T-helper 1 cell treated with Interleukin-12 subunit alpha and Interleukin-12 subunit beta and Interleukin-4 antibody, amounts not matched to agents 30 μg/mL and 1 μg/mL, for 36 hours (primary cell): ENCODE measurements around the gene WDR5B.
A peak's percentile ranks its signal among the peaks of the same experiment; 100 is the strongest.

Experiments
- H3K27ac Mint-ChIP-seq: one replicate; pipeline ENCODE4 v1.8.0; 2021; ENCODE audit warnings: mild to moderate bottlenecking, mixed read lengths
- H3K27me3 Mint-ChIP-seq: one replicate; pipeline ENCODE4 v1.8.0; 2021; ENCODE audit warnings: low read depth, mixed read lengths
- H3K36me3 Mint-ChIP-seq: one replicate; pipeline ENCODE4 v1.8.0; 2021; ENCODE audit warnings: low read depth, mixed read lengths
- H3K4me1 Mint-ChIP-seq: one replicate; pipeline ENCODE4 v1.8.0; 2021; ENCODE audit warnings: low read depth, mixed read lengths
- H3K4me3 Mint-ChIP-seq: one replicate; pipeline ENCODE4 v1.8.0; 2021; ENCODE audit warnings: mild to moderate bottlenecking, moderate library complexity, mixed read lengths
- H3K9me3 Mint-ChIP-seq: one replicate; pipeline ENCODE4 v1.8.0; 2021; ENCODE audit warnings: mixed read lengths

WDR5B gene

DNA sequence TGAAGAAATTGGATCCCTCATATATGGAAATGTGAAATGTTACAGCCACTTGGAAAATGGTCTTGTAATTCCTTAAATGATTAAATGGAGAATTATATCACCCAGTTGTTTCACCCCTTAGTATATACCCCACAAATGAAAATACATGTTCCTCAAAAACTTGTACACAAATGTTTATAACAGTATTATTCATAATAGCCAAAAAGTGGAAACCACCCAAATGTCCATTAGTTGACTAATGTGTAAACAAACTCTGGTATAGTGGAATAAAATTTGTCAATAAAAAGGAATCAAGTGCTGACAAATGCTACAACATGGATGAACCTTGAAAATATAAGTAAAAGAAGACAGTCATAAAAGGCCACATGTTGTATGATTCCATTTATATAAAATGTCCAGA lies 19.4 kb downstream of the WDR5B start:
- Mint-ChIP-seq H3K9me3 (no peaks in the 10 kb centered on the region), H3K4me3 (no peak overlapping the region), H3K36me3 (peaks cover 18% of the 10 kb centered on the region), H3K27me3 (no peaks in the 10 kb centered on the region), H3K4me1 (peaks cover 16% of the 10 kb centered on the region), H3K27ac (no peak overlapping the region)

DNA sequence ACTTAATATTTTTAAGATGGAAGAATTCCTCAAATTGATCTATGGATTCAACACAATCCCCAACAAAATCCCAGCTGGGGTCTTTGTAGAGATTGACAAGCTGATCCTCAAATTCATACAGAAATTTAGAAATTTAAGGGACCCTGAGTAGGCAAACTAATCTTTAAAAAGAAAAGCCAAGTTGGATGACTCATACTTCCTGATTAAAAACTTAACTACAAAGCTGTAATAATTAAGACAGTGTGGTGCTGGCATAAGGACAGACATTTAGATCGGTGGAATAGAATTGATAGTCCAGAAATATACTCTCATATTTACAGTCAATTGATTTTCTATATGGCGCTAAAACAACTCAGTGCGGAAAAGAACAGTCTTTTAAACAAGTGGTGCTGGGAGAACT lies 20.3 kb downstream of the WDR5B start:
- Mint-ChIP-seq H3K27ac (no peak overlapping the region), H3K36me3 (peaks cover 18% of the 10 kb centered on the region), H3K4me3 (no peak overlapping the region), H3K4me1 (peaks cover 16% of the 10 kb centered on the region), H3K27me3 (no peaks in the 10 kb centered on the region), H3K9me3 (no peaks in the 10 kb centered on the region)

DNA sequence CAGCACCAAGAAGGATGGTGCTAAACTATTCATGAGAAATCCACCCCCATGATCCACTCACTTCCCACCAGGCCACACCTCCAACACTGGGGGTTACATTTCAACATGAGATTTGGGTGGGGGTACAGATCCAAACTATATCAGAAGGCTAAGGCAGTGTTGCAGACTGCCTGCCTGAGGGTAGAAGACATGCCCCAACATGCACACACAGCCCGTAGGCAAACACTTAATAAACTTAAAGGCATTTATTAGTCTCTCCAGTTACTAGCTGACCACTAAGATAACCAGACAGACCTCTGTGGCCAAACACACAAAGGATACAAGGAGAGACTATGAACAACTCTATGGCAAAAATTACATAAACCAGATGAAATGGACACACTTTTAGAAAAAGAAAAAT lies 21.7 kb downstream of the WDR5B start:
- H3K9me3 Mint-ChIP-seq, result no peaks in the 10 kb centered on the region
- H3K4me3 Mint-ChIP-seq, result no peak overlapping the region
- H3K4me1 Mint-ChIP-seq, result peaks cover 19% of the 10 kb centered on the region
- H3K27me3 Mint-ChIP-seq, result no peaks in the 10 kb centered on the region
- H3K27ac Mint-ChIP-seq, result no peak overlapping the region
- peaks cover 12% of the 10 kb centered on the region for H3K36me3 Mint-ChIP-seq

DNA sequence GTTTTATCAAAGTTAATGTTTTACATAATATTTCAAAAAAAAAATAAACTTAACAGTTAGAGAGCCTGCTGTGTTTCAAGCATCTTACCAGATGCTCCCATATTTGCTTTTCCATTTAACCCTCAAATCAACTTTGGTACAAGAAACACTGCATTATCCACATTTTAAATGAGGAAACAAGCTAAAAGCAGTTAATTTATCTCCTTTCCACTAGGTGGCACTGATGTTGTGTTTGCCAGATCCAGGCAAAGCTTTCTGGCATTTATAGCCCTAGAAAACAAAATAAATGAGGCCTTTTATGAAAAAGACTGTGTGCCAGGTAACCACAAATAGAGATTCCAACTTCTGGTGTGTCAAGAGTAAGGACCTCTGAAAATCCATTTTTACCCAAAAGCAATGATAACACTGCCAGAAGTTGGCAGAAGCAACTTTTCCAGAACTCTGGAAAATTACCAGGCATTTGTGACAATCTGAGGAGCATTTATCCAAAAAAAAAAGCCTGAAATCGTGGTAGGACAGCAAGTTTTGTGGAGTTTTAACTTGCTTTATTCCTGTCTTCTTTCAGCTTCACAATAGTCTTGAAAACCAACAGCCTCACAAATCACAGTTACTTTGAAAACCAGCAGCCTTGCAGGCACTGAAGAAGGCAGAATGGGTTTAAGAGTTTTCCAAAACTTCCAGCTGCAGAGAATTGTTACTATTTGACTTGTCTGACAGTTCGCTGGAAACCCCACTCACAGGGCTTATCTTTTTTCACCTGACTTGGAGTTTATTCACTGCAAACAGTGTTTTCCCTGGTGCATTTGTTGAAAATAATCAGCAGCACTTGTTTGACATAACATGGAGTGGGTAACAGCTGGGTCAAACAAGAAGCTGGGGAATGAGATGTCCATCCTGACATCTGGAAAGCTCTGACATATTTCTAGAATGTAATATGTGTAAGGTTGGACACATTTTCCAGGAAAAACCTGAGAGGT lies 22.7 kb downstream of the WDR5B start:
- Mint-ChIP-seq H3K9me3 (no peaks in the 10 kb centered on the region), H3K4me1 (peaks cover 23% of the 10 kb centered on the region), H3K27ac (no peak overlapping the region), H3K4me3 (no peak overlapping the region), H3K36me3 (peaks cover 16% of the 10 kb centered on the region), H3K27me3 (no peaks in the 10 kb centered on the region)

DNA sequence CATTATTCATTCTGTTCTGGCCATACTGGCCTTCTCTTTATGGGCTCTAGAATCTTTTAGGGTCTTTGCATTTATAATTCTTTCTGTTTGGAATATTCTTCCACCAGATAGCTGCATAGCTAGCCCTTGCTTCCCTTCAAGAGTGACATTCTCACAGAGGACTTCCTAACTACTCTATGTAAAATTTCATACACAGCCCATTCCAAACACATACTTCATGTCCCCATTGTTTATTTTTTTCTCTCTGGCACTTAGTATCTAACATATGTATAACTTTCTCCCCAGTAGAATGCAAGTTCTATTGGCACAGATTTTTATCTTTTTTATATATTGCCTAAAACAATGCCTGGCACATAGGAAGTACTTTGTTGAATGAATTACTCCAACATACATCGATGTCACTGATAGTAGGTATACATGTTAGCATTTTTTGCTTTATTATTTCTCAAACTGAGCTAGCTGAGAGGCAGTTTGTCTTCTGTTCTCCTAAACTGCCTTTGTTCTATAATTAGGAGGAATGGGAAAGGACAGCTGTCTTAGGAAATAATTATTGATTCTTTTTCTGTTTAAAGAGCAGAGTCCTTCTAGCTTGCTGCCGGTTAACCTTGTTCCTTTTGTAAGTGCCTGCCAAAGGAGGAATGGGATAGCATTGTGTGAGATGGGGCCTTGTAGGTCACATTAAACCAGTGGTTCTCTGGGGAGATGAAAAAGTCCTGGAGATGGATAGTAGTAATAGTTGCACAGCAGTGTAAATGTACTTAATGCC lies 24.0 kb downstream of the WDR5B start:
- Mint-ChIP-seq H3K27me3 (no peaks in the 10 kb centered on the region), H3K27ac (no peak overlapping the region), H3K9me3 (no peaks in the 10 kb centered on the region), H3K4me3 (no peak overlapping the region), H3K4me1 (peaks cover 28% of the 10 kb centered on the region), H3K36me3 (peaks cover 17% of the 10 kb centered on the region)

DNA sequence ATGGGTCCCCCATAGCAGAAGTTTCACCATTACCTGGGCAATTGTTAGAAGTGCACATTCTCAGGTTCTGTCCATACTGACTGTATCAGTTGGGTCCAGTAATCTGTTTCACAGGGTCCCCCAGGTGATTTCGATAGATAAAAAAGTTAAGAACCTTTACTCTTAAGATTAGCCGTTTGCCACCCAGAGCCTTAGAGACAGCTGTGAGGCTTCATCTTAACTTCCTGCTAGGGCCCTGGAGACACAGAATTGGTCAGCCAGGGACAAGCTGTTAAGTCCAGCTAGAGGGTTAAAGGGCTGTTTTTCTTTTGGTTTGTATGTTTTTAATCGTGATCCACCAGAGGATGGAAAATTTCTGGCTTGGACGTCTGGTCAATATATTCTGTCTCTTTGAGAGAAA lies 25.2 kb downstream of the WDR5B start:
- peaks cover 19% of the 10 kb centered on the region for H3K36me3 Mint-ChIP-seq
- peaks cover 37% of the 10 kb centered on the region for H3K4me1 Mint-ChIP-seq
- H3K4me3 Mint-ChIP-seq, result no peak overlapping the region
- no peak overlapping the region for H3K27ac Mint-ChIP-seq
- H3K27me3 Mint-ChIP-seq, result no peaks in the 10 kb centered on the region
- H3K9me3 Mint-ChIP-seq, result no peaks in the 10 kb centered on the region

DNA sequence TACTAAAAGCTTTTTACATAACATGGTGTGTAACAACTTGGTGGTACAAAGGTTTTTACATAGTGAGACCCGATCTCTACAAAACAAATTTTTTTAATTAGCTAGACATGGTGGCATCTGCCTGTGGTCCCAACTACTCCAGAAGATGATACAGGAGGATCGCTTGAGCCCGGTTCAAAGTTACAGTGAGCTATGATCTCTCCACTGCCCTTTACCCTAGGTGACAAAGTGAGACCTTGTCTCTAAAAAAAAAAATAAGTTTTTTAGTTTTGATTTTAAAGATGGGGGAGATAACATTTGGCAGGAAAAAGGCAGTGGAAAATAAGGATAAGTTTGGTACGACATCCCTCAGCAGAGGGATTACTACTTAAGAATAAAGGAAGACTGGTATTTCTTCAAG lies 26.0 kb downstream of the WDR5B start:
- Mint-ChIP-seq H3K36me3 (peaks cover 18% of the 10 kb centered on the region), H3K27ac (no peak overlapping the region), H3K9me3 (no peaks in the 10 kb centered on the region), H3K4me3 (no peak overlapping the region), H3K27me3 (no peaks in the 10 kb centered on the region), H3K4me1 (peaks cover 39% of the 10 kb centered on the region)

DNA sequence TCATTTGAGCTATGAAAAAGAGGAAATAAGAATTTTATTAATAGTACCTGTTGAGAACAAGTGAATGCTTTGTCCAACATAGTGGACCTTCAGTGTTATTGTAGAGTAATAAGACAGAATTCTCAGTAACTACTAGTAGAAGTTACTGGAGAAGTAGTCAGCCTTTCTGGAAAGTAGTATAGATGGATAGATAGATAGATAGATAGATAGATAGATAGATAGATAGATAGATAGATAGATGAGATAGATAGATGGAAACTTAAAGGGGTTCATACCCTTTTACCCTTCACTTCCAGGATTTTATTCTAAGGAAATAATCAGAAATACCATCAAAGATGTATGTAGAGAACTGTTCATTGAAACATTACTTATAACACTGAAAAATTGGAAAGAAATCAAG lies 26.7 kb downstream of the WDR5B start:
- Mint-ChIP-seq H3K4me3 (no peak overlapping the region), H3K27ac (no peak overlapping the region), H3K4me1 (peaks cover 42% of the 10 kb centered on the region), H3K9me3 (no peaks in the 10 kb centered on the region), H3K36me3 (peaks cover 18% of the 10 kb centered on the region), H3K27me3 (no peaks in the 10 kb centered on the region)

DNA sequence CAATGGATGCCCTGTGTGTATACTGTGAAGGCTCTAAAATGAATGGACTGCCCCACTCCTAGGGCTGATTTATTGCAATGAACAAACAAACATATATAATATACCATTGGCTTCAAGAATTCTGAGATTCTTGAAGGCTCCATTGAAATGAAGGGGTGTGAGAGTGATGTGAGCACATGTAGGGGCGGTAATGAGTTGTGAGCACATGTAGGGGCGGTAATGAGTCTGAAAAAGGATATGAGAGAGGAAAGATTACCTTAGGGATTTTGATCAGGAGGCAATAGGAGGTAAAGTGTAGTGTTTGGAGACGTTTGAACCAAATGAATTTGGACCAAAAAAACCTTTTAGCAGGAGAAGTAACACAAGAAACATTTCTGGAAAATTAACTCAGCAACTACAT lies 28.2 kb downstream of the WDR5B start:
- peaks cover 38% of the 10 kb centered on the region for H3K4me1 Mint-ChIP-seq
- no peaks in the 10 kb centered on the region for H3K9me3 Mint-ChIP-seq
- H3K4me3 Mint-ChIP-seq, result no peak overlapping the region
- no peaks in the 10 kb centered on the region for H3K27me3 Mint-ChIP-seq
- H3K27ac Mint-ChIP-seq, result no peak overlapping the region
- H3K36me3 Mint-ChIP-seq, result peaks cover 11% of the 10 kb centered on the region

DNA sequence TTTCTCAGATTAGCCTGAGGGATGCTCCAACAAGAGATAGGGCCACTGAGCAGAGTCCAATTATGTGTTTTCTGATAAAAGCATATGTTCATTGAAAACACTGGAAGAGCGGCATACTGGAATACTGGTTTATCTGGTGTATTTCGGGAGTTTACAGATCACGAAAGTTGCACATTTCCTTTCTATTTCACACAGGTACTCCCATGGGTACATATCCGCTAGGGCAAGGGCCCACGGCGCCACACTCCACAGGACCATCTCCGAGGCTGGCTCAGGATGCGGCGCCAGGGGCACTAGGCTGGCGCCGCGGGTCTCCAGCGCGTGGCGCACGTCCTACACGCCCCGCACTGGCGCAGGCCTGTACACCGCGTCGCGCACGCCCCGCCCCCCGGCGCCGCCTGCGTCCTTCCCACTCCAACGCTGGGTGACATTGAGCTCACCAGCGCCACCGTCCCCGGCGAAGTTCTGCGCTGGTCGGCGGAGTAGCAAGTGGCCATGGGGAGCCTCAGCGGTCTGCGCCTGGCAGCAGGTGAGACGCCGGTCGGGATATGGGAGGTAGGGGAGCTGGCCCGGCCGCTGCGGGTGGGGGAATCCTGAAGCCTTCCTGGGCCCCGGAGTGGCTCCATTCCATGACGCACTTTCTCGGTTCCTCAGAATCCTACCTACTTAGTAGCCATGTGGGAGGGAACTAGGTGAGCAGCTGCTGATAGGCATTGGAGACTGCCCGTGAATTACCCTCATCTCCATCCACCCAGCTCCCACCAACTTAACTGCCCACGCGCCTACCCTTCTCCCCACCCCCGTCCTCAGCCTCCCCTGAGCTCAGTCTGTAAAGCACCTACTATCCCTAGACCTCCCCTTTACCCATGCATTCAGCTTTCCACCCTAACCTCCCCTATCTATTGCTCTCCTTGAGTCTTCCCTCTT lies 31.8 kb downstream of the WDR5B start, which contains the start of gene FAM162A:
Gene FAM162A (plus strand): TSS at position 412 of the 927 bp plus-strand sequence. CDS start 84 bp downstream, at position 496.
- H3K27me3 Mint-ChIP-seq, result no peaks in the 10 kb centered on the region
- H3K9me3 Mint-ChIP-seq, result no peaks in the 10 kb centered on the region
- H3K27ac Mint-ChIP-seq, result peak within 1 kb of the TSS; percentile 90
- H3K36me3 Mint-ChIP-seq, result peaks cover 13% of the 10 kb centered on the region
- H3K4me3 Mint-ChIP-seq, result peak within 1 kb of the TSS; percentile 93
- peaks cover 52% of the 10 kb centered on the region for H3K4me1 Mint-ChIP-seq

DNA sequence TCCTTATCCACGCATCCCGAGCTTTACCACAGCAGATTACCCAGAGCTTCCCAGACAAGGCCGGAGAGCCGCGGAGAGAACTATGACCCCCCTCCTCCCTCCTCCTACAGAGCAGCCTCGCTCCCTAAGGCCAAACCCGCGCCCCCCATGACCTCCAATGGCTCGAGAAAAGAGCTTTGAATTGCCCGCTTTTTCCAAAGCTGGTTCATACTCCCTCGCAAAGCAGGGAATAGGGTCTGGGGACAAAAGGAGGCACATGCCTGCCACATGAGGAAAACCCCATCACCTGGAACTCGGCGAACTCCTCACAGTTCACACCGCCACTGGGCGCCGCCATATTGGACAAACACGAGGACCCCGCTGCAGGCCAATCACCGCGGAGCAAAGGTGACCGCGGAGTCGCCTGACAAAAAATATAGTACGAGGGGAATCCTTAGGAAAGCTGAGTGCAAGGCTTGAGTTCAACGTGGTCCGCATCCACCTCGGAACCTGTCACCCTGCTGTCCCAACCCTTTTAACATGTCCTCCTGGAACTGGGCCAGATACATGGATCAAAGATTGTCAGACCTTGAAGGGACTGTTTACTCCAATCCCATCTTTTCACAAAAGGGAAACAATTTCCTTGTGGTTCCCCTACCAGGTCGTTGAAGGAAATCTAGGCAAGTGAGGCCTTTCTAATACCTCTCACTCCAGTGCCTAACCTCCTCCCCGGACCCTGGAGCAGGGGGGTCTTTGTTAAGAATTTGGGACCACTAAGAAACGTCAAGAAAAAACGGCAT lies 32.8 kb downstream of the WDR5B start, which contains the start of gene MIX23:
Gene MIX23 (minus strand): TSS at position 344 of the 779 bp plus-strand sequence. CDS start 7 bp downstream, at position 337.
- Mint-ChIP-seq H3K27me3 (no peaks in the 10 kb centered on the region), H3K36me3 (peaks cover 8% of the 10 kb centered on the region), H3K9me3 (no peaks in the 10 kb centered on the region), H3K4me3 (peak within 1 kb of the TSS; percentile 93), H3K4me1 (peaks cover 50% of the 10 kb centered on the region), H3K27ac (peak within 1 kb of the TSS; percentile 90)

DNA sequence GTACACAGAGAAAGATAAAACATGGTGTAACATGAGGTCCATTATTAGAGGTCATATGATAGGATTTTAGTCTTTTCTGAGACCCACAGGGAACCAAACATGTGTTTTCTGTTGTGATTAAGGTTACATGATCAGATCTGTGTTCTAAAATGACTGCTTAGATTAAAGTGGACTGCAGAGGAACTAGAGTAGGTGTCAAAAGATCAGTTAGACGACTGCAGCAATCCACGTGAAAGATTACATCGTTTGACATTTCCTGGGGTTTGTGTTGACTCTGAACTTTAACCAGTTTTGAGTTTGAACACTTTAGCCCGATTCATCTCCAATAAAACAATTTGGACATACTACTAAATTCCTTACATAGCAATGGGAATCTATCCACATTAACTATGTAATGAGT lies 37.9 kb downstream of the WDR5B start:
- H3K36me3 Mint-ChIP-seq, result peaks cover 16% of the 10 kb centered on the region
- no peaks in the 10 kb centered on the region for H3K9me3 Mint-ChIP-seq
- peaks cover 31% of the 10 kb centered on the region for H3K4me1 Mint-ChIP-seq
- H3K27ac Mint-ChIP-seq, result no peak overlapping the region
- no peak overlapping the region for H3K4me3 Mint-ChIP-seq
- no peaks in the 10 kb centered on the region for H3K27me3 Mint-ChIP-seq

DNA sequence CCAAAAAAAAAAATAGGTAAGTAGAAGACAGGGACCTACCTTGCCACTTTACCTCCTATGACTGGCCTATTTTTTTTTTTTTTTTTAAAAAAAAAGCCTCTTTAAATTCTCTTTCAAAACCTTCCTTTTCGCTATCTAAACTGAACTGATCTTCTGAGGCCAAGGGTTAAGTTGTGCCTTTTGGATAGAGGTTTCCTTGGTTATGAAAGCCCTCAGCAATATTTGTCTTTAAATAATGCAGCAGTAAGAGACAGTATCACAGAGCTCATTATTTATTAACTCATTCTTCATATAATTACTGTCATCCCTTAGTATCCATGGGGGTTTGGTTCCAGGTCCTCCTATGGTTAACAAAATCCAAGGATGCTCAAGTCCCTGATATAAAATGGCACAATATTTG lies 41.8 kb downstream of the WDR5B start:
- Mint-ChIP-seq H3K9me3 (no peaks in the 10 kb centered on the region), H3K36me3 (peaks cover 17% of the 10 kb centered on the region), H3K27me3 (no peaks in the 10 kb centered on the region), H3K4me3 (no peak overlapping the region), H3K27ac (no peak overlapping the region), H3K4me1 (peaks cover 14% of the 10 kb centered on the region)
